Mammary epithelial cell (primary cell): ENCODE data around the gene DNAJC1.

Experiments used
- CTCF ChIP-seq, 2 donors: IDR thresholded peaks in 1 of 2; conservative IDR thresholded peaks in 1 of 2; 2 replicates each; pipeline ENCODE4 v1.5.1; 2011 to 2012; ENCODE audit warnings: inconsistent platforms in 2 of 2, low read length in 2 of 2, mild to moderate bottlenecking in 2 of 2, control low read depth in 1 of 2, low read depth in 1 of 2; ENCODE audit not compliant: insufficient read depth in 1 of 2; ENCODE audit errors: extremely low read depth in 1 of 2
- EZH2 ChIP-seq: IDR thresholded peaks from 2 replicates; pipeline ENCODE4 v1.6.1; 2012; ENCODE audit warnings: low read length, inconsistent platforms, borderline replicate concordance

GRCh38 chr10:21807180-21807579 lies 196.3 kb downstream of the DNAJC1 start:
- no peak for TF ChIP-seq EZH2
- no peak for TF ChIP-seq CTCF (conservative IDR thresholded peaks at IDR 0.05 in 1 of 2, IDR thresholded peaks at IDR 0.05 in 1 of 2; ENCODE audit: extremely low read depth in 1 of 2, insufficient read depth in 1 of 2, low read depth in 1 of 2, low read length in 2 of 2)
